GM15510 (cell line): ENCODE data around the gene GGT6.

Experiments used
- POLR2A ChIP-seq: IDR thresholded peaks from 3 replicates; pipeline ENCODE4 v1.6.1; 2011; ENCODE audit warnings: borderline replicate concordance; ENCODE audit not compliant: insufficient read length; ENCODE audit errors: extremely low read depth

GGT6 gene

DNA sequence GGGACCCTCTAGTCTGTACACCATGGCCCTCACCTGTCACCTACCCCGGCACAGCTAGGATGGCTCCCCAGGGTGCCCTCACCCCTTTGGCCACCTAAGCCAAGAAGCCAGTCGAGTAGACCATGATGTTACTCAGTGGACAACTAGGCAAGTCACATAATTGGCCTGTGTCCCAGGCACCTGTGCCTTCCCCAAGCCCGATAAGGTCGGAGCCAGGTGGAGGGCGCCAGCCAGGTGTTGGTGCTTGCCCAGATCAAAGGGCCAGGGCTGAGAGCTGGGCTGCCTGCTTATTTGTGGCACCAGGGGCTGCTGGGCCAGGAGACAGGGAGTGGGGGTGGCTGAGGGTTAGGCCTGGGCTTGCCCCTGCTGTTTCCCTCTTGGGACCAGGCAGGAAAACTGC lies 44.9 kb downstream of the GGT6 start:
- TF ChIP-seq POLR2A: no peak

DNA sequence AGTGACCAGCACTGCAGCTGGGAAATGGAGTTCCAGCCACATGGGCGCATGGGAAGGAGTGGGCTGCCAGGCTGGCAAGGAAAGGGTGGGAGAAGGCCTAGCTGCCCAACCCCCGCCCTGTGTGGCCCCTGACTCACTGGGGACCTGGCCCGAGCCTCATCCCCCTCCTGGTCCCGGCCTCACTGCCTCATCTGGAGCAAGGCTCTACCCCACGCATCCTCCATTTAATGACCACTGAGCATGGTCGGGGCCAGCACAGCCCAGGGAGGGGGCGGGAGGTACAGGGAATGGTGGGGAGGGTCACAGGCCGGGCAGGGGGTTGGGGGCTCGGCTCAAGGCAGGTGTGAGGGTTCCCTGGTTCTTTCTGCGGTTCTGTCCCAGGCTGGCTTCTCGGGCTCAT lies 45.6 kb downstream of the GGT6 start:
- TF ChIP-seq POLR2A: no peak

DNA sequence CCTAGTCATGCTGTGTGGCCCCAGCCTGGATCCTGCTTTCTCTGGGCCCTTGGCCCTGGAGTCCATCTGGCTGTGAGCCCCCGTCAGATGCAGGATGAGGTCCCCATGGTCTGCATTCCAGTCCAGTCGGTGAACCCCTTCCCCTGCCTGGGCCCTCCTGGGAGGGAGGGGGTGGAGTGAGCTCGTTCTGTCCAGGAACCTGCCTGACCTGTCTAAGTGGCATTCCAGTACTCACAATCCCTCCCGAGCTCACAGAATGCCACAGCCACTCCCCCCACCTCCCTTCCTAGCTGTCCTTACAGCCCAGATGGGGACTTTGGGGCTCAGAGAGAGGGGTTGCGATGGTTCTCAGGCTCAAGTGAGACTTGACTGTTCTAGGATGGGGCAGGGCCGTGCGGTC lies 46.2 kb downstream of the GGT6 start:
- TF ChIP-seq POLR2A: no peak

DNA sequence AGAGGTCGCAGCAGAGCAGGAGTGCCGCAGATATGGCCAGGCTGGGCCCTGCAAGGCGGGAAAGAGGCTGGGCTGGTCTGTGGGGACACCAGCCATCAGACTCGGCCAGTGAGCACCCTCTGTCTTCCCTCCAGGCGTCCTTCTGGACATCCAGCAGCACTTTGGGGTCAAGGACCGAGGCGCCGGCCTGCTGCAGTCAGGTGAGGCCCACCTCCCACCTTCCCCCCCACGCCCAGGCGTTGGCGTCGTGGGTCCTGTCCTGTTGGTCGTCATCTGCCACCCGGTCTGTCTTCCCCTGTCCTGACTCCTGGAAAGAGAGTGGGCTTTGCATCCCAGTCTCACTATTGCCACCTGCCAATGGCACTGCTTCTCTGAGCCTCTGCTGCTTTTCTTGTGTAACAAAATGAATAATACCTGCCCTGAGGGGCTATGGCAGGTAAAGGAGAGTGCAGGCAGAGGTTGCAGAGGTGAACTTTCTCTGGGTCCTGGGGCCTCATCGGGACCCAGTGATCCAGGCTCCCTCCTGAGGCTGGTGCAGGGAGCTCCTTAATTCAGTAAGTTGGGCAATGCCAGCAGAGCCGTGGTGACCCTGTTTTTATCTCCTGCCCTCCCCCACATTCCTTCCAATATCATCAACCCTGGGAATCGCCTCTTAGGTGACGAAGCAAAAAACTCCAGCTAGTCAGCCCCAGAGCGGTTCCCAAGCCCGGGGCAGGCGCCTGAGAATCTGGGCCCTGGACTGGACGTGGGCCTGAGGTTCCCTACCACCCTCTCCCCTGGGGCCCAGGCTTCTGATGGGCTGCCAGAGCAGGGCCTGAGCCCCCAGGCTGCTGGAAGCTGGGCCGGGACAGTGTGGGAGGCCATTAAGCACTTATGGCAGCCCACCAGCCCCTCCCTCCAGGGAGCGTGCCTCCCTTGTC lies 47.0 kb downstream of the GGT6 start:
- TF ChIP-seq POLR2A: no peak

DNA sequence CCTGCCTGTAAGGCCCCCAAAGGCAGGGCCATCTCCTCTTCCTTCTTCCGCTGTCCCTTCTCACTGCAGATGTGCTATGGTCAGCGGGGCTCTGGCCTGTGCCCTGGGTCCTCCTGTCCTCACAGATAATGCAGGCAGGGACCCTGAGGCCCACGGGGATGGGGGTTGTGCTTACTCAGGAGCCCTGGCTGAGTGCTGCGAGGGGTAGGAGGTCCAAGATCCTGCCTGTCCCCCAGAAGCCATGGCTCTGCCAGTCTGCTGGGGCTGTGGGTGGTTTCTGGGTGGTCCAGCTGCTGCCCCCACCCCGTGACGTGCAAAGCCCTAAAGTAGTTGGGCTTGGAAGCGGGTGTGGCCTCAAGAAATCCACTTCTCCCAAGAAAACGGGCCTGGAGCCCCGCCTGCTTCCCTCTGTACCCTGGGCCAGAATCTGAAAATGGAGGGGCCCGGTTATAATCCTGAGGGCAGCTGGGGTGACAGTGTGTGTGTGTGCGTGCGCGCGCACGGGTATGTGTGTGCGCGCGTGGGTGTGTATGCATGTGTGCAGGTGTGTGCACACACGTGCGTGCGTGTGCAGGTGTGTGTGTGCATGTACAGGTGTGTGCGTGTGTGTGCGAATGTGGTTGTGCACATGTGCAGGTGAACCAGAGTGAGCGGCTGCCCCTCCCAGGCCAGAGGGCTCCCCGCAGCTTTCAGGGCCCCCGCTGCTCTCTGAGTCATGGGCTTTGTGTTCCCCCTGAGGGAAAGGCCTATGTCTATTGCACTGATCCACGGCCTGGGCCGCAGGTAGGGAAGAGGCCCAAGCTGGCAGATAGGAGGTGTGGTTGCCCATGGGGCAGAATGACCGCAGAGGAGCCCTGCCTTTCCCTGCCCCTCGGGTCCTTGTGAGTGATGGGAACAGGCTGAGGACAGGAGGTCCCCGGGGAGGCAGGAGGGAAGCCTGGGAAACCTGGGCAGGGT lies 47.9 kb downstream of the GGT6 start:
- TF ChIP-seq POLR2A: no peak

DNA sequence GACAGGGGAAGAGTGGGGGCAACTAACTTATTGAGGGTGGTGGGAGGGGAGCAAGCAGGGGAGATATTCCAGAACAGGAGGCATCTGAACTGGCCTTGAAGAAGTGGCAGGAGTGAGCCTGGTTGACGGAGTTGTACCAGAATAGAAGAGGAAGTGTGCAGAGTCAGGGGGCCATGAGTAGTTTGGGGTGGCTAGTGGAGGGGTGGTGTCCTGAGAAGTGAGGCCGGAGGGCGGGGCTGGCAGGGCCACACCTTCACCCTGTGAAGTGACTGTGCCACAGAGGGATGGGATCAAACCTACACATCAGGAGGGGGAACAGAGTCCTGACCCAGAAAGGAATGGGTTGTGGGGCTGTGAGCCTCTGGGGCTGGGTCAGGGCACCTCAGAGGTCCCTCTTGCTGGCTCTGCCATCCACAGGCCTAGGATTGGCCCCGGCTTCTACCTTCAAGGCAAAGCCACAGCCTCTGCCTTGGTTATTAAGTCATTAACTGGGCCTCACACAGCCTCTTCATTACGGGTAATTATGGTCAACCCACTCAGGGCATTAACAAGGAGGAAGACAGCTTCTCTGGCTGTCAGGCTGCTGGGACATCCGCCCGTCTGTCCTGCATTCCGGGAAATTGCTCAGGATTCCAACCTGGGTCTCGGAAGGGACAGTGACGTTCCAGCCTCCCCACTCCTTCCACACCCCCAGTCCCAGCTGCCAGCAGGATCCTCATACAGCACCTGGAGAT lies 49.0 kb downstream of the GGT6 start:
- TF ChIP-seq POLR2A: no peak

DNA sequence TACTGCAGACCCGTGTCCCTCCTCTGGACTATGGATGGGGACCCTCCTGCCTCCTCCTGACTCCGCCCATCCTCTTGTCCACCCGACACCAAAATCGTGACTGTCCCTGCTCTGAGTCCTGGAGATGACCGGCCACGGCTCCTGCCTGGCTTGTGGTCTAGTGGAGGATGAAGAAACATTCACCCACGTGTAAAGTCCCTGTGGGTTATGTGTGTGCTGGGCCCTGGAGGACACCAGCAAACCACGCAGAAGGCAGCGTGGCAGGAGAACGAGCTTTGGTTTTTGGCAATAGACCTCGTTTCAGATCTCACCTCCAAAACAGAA lies 49.8 kb downstream of the GGT6 start:
- TF ChIP-seq POLR2A: no peak

DNA sequence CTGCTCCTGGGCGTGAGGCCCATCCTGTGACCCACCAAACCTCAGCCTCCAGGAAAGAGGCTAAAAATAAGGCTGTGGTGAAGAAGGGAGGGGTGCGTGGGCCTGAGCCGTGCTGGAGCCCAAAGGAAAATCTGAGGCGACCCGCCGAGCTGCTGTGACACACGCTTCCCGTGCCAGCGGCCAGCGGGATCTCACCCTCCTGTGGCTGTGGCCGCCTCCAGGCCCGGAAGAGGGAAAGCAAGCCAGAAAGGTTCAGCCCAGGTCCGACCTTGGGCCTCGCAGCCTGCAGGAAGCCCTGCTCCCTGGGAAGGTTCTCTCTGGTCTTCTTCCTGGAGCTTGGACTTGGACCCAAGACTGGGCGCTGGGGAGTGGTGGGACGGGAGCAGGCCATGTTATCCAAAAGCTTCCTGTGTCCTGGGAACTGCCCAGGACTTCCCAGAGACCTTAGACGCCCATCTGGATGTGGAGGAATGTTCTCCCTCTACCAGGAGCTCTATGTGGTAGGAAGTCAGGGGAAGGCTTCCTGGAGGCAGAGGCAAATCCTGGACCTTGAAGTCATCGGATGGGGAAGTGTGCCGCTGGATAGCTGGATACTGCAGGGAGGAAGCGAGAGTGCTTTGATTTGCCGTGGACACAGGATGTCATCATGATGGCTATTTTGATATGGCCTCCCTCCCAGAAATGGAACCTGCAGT lies 50.3 kb downstream of the GGT6 start:
- TF ChIP-seq POLR2A: no peak

DNA sequence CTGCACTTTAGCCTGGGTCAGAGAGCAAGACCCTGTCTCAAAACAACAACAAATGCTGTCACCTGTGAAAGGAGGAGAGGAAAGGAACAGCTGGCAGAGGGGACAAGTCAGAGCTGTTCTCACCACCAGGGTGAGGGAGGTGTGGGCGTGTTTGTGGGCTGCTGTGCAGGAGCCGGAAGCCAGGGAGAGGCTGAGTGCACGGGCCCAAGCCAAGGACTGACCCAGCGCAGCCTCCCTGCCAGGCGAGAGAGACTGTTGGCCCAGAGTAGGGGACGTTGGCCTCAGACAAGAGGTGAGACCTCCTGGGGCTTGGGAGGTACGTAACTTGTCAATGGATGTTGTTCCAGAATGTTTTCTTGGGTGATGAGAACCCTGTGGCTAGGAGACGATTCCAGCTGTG lies 51.0 kb downstream of the GGT6 start:
- TF ChIP-seq POLR2A: no peak

DNA sequence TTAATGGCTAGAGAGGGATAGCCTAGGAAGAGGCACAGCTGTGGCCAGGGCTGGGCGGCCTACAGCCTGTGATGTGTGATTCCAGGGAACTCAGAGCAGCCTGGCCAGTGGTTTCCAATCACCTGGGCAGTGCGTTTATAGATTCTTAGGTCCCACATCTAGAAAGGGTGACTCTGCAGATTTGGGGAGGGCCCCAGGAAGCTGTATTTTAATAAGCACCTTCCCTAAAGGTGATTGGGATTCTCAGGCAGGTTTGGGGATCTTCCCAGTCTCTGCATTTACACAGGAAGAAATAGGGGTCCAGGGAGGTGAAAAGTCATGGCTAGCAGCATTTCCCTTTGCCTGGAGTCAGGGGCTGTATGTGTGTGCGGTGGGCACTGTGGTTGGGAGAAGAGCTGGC lies 52.2 kb downstream of the GGT6 start:
- no peak for TF ChIP-seq POLR2A

DNA sequence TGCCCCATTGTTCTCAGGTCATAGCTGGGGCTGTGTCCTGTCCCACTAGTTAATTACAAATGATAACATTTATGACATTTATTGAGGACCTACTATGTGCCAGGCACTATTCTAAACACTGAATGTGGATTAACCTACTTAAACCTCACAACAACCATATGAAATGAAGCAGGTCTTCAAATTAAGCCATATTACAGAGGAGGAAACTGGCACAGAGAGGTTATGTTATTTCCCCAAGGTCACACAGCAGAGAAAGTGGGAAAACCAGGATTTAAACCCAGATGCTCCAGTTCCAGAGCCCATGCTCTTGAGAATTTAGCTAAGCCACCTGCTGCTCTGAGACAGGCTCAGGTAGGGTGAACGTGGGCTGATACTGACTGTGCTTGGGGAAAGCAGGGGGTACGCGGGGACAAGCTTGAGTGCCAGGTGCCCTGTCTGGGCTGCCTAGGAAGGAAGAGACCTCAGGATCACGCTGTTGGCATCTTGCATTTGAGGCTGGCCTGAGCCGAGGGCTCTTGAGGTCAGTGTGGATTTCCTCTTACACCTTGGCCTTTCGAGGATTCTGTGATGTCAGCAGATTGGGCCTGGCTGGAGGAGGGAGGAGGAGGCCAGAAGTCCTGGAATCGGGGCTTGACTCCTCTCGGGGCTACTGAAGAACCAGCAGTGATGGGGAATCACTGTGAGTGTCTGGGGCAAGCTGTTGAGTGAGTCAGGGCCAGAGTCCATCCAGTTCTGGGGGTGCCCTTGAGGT lies 52.8 kb downstream of the GGT6 start:
- TF ChIP-seq POLR2A: no peak
